Glomerular visceral epithelial cell (primary cell): ENCODE results near the gene DYNLRB2.

ENCODE experiments used
- DNase-seq: peaks from one replicate; pipeline ENCODE4 v3.0.0-alpha.2; 2016; ENCODE audit errors: extremely low spot score

The DYNLRB2 gene

DNA sequence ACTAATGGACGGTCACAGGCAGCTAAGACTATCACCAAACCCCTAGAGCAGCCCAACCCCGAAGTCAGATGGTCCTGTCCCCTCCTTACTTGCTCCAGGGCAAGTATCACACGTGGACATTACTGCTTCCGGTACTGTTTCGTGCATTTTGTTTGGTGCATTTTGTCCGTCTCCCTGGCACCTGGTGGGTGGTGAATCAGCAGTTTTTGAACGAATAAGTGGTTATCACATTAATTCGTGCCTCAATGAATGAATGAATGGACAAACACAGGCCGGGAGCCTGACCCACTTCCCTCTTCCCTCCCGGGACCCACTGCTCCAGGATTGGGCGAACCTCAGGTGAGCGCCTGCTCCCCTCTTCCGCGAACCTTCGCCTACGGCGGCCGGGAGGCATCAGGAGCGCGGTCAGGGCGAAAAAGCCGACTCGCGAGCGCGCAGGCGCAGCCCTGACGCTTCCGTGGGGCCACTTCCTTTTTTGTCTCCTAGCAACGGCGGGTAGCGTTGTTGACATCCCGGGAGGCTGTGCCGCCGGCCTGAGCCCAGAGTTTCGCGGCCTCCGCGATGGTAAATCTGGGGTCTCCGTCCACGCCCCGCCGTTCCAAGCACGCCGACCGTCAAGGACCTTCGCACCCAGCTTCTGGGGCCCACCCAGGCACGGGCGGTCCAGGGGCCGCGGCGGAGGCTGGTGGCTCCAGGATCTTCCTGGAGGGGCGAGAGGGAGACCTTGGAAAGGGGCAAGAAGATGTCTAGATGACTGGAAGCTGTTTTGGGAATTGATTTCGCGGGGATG is at the start of gene DYNLRB2:
TSS of gene DYNLRB2 (plus strand) at position 478 of the 790 bp plus-strand sequence. CDS start at position 562, 84 bp downstream.
- DNase-seq, result peak; percentile 91

DNA sequence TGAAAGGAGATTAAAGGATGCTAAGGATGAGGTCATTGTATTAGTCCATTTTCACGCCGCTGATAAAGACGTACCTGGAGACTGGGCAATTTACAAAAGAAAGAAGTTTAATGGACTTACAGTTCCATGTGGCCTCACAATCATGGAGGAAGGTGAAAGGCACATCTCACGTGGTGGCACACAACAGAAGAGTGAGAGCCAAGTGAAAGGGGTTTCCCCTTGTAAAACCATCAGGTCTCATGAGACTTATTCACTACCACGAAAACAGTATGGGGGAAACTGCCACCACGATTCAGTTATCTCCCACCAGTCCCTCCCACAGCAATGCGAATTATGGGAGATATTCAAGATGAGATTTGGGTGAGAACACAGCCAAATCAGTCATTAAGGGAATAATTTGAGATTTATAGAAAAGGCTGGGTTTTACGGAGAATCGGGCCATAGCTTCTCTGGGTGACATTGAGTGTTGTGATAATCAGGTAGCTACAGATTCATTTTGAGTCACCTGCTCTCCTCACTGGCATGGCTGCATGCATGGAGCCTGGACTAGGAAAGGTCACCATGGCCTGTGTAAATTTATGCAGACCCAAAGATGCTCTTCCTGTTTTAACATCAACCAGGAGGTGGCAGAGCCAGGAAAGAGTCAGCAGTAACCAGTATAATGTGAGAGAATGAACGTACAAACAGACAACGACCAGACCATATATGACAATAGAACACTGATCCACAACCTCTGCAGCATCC is 40.5 kb upstream of the DYNLRB2 start:
- DNase-seq, result no peak

DNA sequence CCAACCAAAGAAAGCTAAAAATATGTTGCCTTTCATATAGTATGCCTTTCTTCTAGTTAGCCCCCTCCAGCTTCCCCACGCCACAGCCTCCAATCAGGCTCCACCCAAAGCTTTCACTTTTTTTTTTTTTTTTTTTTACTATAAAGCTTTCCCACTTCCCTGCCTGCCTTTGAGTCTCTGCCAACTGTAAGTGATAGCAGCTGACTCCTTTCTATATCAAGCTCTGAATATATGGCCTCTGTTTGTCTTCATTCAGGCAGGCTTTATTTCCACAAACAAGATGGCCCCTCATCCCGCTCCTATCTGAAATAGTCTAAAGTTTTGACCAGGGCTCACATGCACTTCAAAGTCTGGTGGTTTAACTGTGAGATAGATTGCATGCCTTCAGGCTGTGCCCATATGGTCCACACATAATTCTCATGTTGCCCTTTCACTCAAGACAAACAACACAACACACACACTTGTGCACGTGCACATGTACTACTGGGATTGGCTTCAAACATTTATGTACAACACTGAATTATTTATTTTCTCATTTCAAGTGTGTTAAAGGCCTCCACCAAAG is 39.8 kb upstream of the DYNLRB2 start:
- no peak for DNase-seq

DNA sequence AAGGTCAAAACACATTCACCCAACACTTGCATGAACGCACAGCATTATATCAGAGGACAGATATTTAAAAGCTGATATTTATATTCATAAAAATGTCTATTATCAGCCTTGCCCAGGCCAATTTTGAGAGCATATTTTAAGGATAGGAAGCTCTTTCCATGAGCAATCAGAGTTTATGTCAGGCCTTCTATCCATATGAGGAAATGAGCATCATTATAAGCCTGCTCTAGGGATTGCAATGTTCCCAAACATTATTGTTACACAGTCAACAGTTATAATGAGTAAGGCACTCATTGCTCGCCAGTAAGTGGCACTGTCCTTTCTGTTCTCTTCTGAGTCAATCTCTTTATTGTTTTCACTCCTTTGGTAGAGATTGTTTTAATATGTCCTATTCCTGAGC is 37.7 kb upstream of the DYNLRB2 start:
- DNase-seq, result no peak

DNA sequence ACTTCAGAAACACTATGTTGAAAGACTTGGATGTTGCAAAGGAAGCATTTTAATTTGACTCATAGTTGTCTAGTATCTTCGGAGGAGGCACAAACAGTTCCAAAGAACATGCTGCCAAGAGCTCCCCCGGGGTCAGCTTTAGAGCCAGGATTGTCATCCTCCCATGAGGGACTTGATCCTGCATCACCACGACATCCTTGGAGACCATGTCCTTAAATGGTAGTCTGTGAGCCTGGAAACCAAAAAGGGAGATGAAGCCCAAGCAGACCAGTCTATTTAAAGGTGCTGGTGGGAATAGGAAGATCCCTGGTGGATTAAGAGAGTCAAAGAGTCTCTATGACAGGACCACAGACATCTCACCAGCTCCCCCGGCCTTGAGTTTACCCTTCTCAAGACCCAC is 33.3 kb upstream of the DYNLRB2 start:
- DNase-seq, result no peak

DNA sequence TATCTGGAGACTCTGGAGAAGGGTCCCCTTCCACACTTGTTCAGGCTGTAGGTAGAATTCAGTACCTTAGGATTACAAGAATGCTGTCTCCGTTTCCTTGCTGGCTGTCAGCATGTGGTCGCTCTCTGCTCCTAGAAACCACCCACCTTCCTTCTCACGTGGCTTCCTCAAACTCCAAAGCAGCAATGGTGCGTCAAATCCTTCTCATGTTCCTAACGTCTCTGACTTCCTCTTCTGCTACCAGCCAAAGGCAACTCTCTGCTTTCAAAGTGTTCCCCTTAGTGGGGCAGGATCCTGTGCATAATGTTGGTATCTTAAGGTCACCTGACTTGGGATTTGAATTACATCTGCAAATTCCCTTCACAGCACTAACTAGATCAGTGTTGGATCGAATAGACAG is 30.9 kb upstream of the DYNLRB2 start:
- DNase-seq, result no peak

DNA sequence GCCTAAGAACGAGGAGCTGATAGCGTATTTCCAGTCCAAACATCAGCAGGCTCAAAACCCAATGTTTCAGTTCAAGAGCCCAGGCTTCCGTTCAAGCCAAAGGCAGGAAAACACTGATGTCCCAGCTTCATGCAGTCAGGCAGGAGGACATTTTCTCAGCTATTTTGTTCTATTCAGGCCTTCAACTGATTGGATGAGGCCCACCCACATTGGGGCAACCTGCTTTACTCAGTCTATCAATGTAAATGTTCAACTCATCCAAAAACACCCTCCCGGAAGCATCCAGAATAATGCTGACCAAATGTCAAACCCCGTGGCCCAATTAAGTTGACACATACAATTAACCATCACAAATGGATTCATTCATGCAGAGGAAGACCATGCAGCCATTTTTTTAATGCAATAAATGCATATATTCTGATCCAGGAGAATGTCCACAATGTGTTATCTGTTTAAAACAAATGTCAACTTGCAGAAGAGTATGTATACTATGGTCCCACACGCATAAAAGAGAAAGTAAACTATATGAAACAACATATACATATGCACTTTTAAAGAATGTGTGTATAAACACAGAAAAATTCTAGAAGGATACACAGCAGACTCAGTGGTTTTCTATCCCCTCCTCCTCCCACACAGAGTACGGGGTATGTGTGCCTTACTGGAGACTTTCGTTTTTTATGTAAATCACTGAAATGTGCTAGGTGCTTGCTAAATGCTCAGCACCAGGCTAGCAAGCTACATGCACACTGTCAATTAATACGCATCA is 28.8 kb upstream of the DYNLRB2 start:
- no peak for DNase-seq

DNA sequence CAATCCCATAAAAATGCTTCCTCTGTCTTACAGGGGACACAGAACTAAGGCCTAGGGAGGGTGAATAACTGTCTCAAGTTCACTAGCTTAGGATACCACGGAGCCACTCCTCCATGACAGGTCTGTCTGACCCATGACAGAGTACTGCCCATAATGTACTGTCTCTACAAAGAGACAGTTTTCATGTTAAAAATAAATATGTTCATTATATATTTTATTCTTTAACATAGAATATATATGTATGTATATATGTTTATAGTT is 28.3 kb upstream of the DYNLRB2 start:
- DNase-seq, result no peak

DNA sequence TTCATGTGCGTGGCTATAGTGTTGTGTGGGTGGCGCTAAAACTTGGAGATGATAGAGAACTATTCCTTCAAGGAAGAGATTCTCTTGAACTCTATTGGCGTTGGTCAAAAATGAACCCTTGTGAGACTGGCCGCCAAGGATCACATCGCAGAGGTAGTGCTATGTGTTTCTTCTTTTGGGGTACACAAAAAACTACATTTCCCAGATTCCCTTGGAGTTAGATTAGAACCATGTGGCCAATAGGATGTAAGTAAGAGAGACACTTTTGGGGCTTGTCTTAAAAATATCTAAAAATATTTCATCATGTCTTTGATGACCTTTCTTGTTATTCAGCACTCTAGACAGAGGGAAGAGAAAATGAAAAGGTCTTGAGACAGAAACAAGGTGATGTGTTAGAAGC is 25.4 kb upstream of the DYNLRB2 start:
- no peak for DNase-seq

DNA sequence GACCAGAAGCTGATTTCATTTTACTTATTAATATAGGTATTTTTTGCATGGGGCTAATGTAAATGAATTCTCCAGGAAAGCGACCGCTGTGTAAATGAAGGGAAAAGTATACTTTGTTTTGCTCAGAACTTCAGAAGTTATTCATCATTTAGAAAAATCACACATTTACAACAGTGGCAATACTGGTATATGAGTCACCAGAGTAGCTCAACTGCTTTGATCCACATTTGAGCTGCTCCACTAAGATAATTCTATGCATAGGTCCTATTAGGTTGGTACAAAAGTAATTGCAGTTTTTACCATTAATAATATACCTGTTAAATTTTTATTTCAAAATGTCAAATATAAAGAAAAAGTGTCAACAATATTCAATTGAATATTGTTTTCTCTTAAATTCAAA is 22.9 kb upstream of the DYNLRB2 start:
- no peak for DNase-seq

DNA sequence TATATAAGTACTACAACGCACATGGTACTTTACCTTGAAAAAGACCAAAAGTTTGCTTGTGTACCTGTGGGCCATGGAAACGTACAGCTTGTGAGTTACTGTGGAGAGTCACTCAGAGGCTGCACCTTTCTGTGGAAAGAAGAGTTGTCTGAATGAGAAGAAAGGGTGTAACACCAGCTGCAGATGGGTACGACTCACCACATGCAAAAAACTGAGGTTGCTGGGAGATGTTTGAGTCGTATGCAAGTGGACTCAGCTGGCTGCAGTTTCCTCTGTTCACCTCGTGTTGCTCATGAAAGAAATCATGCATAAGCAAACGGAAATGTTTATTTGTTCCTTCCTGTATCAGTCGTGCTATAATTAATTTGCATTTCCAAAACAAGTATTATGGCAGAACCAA is 22.4 kb upstream of the DYNLRB2 start:
- no peak for DNase-seq

DNA sequence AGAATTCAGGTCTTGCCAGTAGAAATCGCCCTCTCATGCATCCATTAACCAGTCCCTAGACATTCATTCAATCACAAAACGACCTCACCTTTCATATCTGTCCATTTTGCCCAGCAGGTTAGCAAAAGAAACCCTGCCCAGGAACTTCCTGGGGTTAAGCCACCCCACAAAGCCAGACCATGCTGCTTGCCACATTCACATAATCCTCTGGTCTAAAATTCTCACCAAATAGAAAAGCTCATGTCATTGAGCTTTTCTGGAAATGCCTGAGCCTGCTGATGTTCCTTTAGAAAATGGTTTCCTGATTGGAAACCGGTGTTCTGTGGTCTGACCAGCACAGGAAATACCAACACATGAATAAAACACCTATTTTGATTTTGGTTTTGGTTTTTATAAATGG is 21.6 kb upstream of the DYNLRB2 start:
- DNase-seq, result no peak

DNA sequence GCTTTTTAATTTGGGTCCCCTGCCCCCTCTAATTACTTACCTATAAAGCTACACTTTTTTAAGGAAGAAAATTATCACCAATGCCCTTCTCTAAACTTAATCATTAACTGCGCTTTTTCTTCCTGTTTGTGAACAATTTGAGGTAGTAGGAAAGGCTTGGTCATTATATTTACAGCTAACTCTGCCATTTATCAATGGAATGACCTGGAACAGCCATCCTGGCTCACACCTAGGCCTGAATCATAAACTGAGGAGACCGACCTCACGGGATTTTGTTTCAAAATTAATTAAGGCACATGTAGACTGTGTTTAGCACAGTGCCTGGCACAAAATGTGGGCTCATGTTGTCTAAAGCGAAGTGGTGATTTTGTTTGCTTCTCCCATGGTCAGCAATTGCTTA is 15.4 kb upstream of the DYNLRB2 start:
- DNase-seq, result no peak

DNA sequence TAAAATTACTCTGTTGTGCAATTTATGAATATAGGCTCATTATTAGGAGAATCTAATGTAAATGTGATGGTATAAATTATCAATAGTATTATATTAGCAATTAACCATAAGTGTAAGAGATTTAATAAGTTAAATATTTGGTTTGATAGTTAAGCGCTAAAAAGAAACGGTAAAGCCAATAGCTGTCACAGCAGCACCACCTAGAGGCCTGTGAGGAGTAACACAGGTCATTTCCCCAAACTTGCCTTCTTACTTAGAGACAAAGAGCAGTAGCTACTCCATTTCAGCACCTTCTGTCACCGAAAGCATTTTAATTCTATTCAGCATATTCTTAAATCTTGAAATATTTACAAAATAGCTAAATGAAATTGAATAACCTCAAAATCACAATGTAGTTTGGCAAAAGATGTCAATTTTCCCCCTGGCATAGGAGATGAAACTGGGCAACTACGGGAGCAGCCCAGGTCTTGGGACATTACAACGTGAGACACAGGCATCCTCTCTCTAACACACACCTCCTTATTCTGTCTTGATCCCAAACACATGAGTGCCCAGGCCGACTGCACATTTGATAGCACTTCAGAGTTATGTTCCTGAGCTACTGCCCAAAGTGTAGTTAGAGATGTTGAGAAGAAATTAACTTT is 14.3 kb upstream of the DYNLRB2 start:
- peak; percentile 45 for DNase-seq

DNA sequence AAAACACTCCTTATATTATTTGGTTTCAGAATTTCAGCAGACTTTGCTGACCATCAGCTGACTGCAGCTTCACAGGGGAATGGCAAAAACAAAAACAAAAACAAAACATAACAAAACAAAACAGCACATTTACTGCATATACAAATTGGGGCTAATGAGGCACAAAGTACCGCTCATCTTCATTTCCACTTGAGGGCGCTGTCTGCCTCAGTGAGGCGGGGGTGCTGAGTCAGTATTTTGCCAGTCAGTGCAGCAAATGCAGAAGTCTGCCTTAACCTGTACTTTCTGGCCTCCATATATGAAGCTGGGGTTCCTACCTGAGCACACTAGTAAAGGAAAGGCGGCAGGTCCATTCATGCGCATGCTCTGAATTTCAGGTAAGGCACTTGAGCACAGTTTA is 13.5 kb upstream of the DYNLRB2 start:
- peak; percentile 11 for DNase-seq

DNA sequence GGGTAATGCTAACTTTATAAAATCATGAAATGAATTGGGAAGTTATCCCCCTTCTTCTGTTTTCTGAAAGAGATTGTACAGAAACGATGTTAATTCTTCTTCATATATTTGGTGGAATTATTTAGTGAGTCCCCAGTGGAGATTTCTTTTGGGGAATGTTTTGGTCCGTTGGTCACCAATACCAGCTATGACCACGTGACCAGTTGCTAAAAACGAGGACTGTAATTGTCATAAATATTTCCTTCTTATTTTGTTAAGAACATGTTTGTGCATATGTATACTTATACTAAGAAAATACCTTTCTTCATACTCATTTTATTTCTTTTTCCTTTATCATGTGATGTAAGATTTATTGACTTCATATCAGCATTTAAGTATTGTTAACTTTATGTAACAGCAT is 10.3 kb upstream of the DYNLRB2 start:
- DNase-seq, result no peak

DNA sequence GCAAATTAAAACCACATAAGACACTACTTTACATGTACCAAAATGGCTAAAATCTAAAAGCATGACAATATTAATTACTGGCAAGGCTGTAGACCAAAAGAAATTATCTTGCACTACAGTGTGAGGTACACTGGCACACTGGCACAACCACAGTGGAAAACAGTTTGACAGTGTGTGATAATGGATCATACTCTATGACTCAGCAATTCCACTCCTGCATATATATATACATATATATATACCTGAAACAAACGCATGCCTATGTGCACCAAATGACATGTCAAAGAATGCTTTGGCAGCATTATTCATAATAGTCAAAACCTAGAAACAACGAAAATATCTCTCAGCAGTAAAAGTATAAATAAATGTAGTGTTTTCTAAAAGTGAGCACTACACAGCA is 4.6 kb upstream of the DYNLRB2 start:
- DNase-seq, result no peak

DNA sequence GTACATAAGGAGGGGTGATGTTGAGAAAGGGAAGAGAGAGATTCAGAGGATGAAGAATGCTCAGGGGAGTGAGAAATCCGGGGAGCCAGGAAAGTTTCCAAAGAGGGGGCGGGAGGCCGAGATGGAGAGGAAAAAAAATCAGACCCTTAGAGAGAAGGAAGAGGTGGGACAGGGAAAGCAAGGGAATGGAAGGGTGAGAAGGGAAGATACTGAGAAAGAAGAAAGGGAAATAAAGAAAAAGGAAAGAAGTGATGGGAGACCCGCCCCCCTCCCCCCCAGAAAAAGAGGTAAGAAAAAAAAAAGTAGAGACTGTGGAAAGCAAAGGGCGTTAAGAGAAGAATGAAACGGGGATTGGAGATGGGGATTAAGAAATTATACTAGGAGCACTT is 507 bp downstream of the DYNLRB2 start:
- DNase-seq, result no peak

DNA sequence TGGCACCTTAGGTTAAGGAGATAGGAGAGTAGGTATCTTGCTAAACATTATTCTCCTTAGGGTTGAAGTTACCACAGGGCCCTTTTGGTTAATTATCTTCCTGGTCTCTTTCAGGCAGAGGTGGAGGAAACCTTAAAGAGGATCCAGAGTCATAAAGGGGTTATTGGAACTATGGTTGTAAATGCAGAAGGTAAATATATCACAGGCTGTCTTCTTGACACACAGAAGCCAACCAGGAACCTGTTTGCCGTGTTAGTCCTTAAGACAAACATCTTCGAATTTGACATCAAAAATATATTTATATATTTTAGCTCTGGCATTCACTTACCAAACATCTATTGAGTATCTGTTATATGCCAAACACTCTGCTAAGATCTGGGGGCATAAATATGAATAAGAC is 2.4 kb downstream of the DYNLRB2 start:
- no peak for DNase-seq

DNA sequence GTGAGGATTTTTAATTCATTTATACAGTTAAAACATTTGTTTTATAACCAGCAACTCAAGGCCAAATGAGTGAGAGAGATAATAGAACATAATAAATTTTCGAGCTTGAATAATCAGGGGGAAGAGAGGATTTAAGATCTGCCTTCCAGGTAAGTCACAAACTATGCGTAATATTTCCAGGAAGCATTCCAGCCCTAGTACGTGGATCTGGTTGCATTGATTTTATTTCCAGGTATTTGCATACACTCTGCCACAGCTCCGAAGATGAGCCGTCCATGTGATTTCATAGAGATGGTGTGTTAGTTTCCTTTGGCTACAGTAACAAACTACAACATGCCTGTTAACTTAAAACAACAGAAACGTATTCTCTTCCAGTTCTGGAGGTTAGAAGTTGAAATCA is 3.5 kb downstream of the DYNLRB2 start:
- no peak for DNase-seq

DNA sequence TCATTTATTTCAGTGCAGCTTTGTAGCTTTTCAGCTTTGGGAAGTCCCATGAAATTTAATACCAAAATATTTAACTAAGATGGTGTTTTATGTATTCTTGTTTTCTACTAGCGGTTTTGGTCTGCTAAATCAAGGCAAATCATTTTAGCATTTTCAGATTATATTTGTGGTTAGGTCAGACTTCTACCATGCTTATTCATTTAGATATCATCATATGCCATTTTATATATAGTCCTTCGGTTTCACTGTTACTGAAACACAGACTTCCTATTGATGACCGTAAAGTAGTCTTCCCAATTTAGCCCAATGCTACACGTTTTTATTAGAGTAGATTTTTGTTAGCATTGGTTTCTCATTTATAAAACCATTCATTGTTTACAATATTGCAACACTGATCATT is 5.5 kb downstream of the DYNLRB2 start:
- DNase-seq, result no peak

DNA sequence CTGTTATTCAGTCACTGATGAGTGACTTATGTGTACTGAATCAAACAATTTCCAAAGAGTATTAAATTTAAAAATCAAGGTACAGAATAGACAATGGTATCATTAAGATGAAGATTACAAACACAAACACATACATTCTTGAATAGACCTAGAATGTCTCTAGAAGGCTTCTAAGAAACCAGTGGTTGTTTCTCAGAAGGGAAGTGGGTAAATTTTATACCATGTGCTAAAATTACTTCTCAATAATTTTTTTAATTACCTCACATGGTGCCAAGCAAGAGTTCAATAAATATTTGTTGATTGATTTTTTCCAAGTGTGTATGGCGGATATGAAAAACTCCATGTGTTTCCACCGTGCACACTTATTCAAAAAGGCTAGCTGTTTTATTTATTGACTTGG is 6.4 kb downstream of the DYNLRB2 start:
- DNase-seq, result no peak
